ENCODE data around the gene INSR. TPM values are rescaled to one million over a fixed set of nuclear protein-coding genes. Genes with fewer than 3 reads are reported as not detected.

The INSR gene
- total RNA-seq, 4 donors from 2014 or later = 38.9 to 101 (median 67.7) TPM

- Histone ChIP-seq H3K27me3 (no peaks in the 10 kb centered on the region), H3K27ac (peak overlapping the region in 2 of 3 donors; percentile 6 to 71), H3K4me3 (replicated peaks in 1 of 3) (no peak overlapping the region), H3K4me1 (peaks cover 9 to 59% of the 10 kb centered on the region in 2 donors), H3K36me3 (no peaks in the 10 kb centered on the region), H3K9me3 (no peaks in the 10 kb centered on the region)
- WGBS, 2 donors = 29 to 32% methylated on average over 4 of the region's 4 CpGs
- intact Hi-C loops (cut with DNase I) = no loop called here
- TF ChIP-seq CTCF (IDR thresholded peaks at IDR 0.05) (no peak), POLR2A (IDR thresholded peaks at IDR 0.05) (no peak)
- peak in 1 of 2 donors; percentile 18 for DNase-seq
Observed at GRCh38 chr19:7247155-7247554, 47.1 kb downstream of the INSR start.

DNA sequence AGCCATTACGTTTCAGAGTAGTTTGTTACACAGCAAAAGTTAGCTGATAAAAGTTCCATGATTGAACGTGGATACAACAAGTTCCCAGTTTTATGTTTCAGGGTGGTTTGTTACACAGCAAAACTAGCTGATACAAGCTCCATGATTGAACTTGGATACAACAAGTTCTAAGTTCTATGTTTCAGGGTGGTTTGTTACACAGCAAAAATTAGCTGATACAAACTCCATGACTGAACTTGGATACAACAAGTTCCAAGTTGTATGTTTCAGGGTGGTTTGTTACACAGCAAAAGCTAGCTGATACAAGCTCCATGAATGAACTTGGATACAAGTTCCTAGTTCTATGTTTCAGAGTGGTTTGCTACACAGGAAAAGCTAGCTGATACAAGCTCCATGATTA is 47.6 kb downstream of the INSR start:
- no peak for TF ChIP-seq CTCF (IDR thresholded peaks at IDR 0.05)
- no peak for TF ChIP-seq POLR2A (IDR thresholded peaks at IDR 0.05)
- Histone ChIP-seq H3K4me1 (peaks cover 9 to 64% of the 10 kb centered on the region in 2 donors), H3K27ac (peak overlapping the region in 2 of 3 donors; percentile 6 to 71), H3K27me3 (no peaks in the 10 kb centered on the region), H3K36me3 (no peaks in the 10 kb centered on the region), H3K4me3 (replicated peaks in 1 of 3) (no peak overlapping the region), H3K9me3 (no peaks in the 10 kb centered on the region)
- no peak for DNase-seq
- WGBS, 2 donors = 96 to 100% methylated on average over 2 of the region's 2 CpGs
- intact Hi-C loops (cut with DNase I) = no loop called here

GRCh38 chr19:7242601-7243258 is 51.5 kb downstream of the INSR start:
- intact Hi-C loops (cut with DNase I) = no loop called here
- H3K4me3 ChIP-seq (replicated peaks in 1 of 3) = no peak overlapping the region
- 49 to 61% methylated on average over 9 of the region's 9 CpGs for WGBS, 2 donors
- no peaks in the 10 kb centered on the region for H3K27me3 ChIP-seq
- peaks cover 9 to 42% of the 10 kb centered on the region in 2 donors for H3K4me1 ChIP-seq
- TF ChIP-seq CTCF (IDR thresholded peaks at IDR 0.05) (no peak), POLR2A (IDR thresholded peaks at IDR 0.05) (no peak)
- DNase-seq = peak in 1 of 2 donors; percentile 25
- peak overlapping the region; percentile 39 to 80 (median 79) for H3K27ac ChIP-seq
- no peaks in the 10 kb centered on the region for H3K36me3 ChIP-seq
- H3K9me3 ChIP-seq = no peaks in the 10 kb centered on the region

DNA sequence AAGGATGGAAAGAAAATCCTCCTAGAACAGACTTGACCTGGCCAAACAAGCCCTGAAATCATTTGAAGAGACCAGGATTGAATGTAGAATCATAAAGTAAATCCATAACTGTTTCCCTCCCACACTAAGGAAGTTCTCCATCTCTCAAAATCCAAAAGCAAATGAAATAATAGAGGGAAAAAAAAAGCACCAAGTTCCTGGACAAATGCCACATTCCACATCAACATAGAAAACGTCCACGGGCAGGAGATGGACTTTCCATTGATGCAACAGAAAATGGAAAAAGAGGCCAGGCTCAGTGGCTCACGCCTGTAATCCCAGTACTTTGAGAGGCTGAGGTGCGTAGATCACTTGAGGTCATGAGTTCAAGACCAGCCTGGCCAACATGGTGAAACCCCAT is 56.2 kb downstream of the INSR start:
- Histone ChIP-seq H3K36me3 (no peaks in the 10 kb centered on the region), H3K4me3 (replicated peaks in 1 of 3) (no peak overlapping the region), H3K27me3 (no peaks in the 10 kb centered on the region), H3K4me1 (peaks cover 0 to 20% of the 10 kb centered on the region in 2 donors), H3K9me3 (no peaks in the 10 kb centered on the region), H3K27ac (no peak overlapping the region)
- no peak for DNase-seq
- WGBS, 2 donors = 52 to 68% methylated on average over 4 of the region's 4 CpGs
- TF ChIP-seq POLR2A (IDR thresholded peaks at IDR 0.05) (no peak), CTCF (IDR thresholded peaks at IDR 0.05) (no peak)
- intact Hi-C loops (cut with DNase I) = no loop called here

DNA sequence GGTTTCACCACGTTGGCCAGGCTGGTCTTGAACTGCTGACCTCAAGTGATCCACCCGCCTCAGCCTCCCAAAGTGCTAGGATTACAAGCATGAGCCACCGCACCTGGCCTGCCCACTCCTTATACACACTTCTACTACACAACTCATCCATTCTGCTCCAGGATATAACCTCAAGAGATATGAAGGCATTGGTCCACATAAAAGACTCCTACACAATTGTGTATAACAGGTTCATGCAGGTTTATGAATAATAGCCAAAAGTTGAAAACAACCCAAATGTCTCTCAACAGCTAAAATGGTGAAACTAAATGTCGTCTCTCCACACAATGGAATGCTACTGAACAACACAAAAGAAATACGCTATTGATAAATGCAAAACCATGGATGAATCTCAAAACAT is 58.1 kb downstream of the INSR start:
- no peak overlapping the region for H3K27ac ChIP-seq

More for the DNA sequence above, 58.1 kb downstream of the INSR start:
- Histone ChIP-seq H3K4me1 (peaks cover 0 to 7% of the 10 kb centered on the region in 2 donors), H3K36me3 (no peaks in the 10 kb centered on the region), H3K27me3 (no peaks in the 10 kb centered on the region), H3K4me3 (replicated peaks in 1 of 3) (no peak overlapping the region), H3K9me3 (no peaks in the 10 kb centered on the region)
- intact Hi-C loops (cut with DNase I) = no loop called here
- TF ChIP-seq CTCF (IDR thresholded peaks at IDR 0.05) (no peak), POLR2A (IDR thresholded peaks at IDR 0.05) (no peak)
- WGBS, 2 donors = 69 to 78% methylated on average over 5 of the region's 5 CpGs
- DNase-seq = no peak

Data from thyroid gland (tissue), 4 donors.